GM18502 (cell line): Measurements from ENCODE around the gene EZH2.

ENCODE experiments used
- ATAC-seq: cut with Tn5 transposase; IDR thresholded peaks from one replicate; pipeline ENCODE4 v1.9.1; 2021; ENCODE audit warnings: mild to moderate bottlenecking; ENCODE audit not compliant: unreplicated experiment, poor library complexity

Gene EZH2

GRCh38 chr7:148884049-148884298 lies at the start of gene EZH2:
Gene EZH2 (minus strand): TSS chr7:148884291. CDS start chr7:148847298, 36,993 bp downstream.
- ATAC-seq, result peak; percentile 31

GRCh38 chr7:148931470-148931869 lies 47.4 kb upstream of the EZH2 start:
- ATAC-seq, result no peak

- no peak for ATAC-seq
Observed at GRCh38 chr7:148930335-148930734, 46.2 kb upstream of the EZH2 start.

GRCh38 chr7:148929176-148929575 lies 45.1 kb upstream of the EZH2 start:
- no peak for ATAC-seq

- peak; percentile 21 for ATAC-seq
Observed at GRCh38 chr7:148927123-148928045, 43.3 kb upstream of the EZH2 start.

GRCh38 chr7:148925836-148926235 lies 41.7 kb upstream of the EZH2 start:
- no peak for ATAC-seq

GRCh38 chr7:148924011-148924410 lies 39.9 kb upstream of the EZH2 start:
- no peak for ATAC-seq

- ATAC-seq, result no peak
Observed at GRCh38 chr7:148921806-148922205, 37.7 kb upstream of the EZH2 start.

GRCh38 chr7:148921189-148921588 lies 37.1 kb upstream of the EZH2 start:
- ATAC-seq, result no peak

- peak; percentile 57 for ATAC-seq
Observed at GRCh38 chr7:148919859-148920258, 35.8 kb upstream of the EZH2 start.

GRCh38 chr7:148918058-148918596 lies 34.0 kb upstream of the EZH2 start:
- no peak for ATAC-seq

- no peak for ATAC-seq
Observed at GRCh38 chr7:148916186-148916585, 32.1 kb upstream of the EZH2 start.

- ATAC-seq, result no peak
Observed at GRCh38 chr7:148915211-148915610, 31.1 kb upstream of the EZH2 start.

GRCh38 chr7:148914208-148914777 lies 30.2 kb upstream of the EZH2 start:
- ATAC-seq, result peak; percentile 67

- peak; percentile 63 for ATAC-seq
Observed at GRCh38 chr7:148912758-148913541, 28.9 kb upstream of the EZH2 start.

GRCh38 chr7:148912151-148912550 lies 28.1 kb upstream of the EZH2 start:
- no peak for ATAC-seq

- no peak for ATAC-seq
Observed at GRCh38 chr7:148911626-148912025, 27.5 kb upstream of the EZH2 start.

- no peak for ATAC-seq
Observed at GRCh38 chr7:148909568-148909967, 25.5 kb upstream of the EZH2 start.

GRCh38 chr7:148906707-148907498 lies 22.8 kb upstream of the EZH2 start:
- ATAC-seq, result no peak

GRCh38 chr7:148905093-148905666 lies 21.1 kb upstream of the EZH2 start:
- ATAC-seq, result no peak
